SK-N-SH treated with all-trans-retinoic acid at 6 μM for 48 hours (cell line): ENCODE results near the gene CMTR1.

Experiments used
- ATAC-seq: fragments of 200-7000 bp; cut with Tn5 transposase; 3 replicates; pipeline ENCODE4 v1.9.1; 2020; ENCODE audit warnings: mild to moderate bottlenecking, moderate library complexity
- ARNTL ChIP-seq: fragments of 450-650 bp; formaldehyde crosslinking; IDR thresholded peaks from 2 replicates; pipeline ENCODE4 v1.5.0; 2020; ENCODE audit warnings: low read depth, mild to moderate bottlenecking, moderate library complexity, borderline replicate concordance
- BACH2 ChIP-seq: fragments of 250-450 bp; sonication (Bioruptor Pico); IDR thresholded peaks from 2 replicates; pipeline ENCODE4 v1.9.0; 2021; ENCODE audit warnings: mild to moderate bottlenecking, borderline replicate concordance
- CSDC2 ChIP-seq: fragments of 250-450 bp; sonication (Bioruptor Pico); IDR thresholded peaks from 2 replicates; pipeline ENCODE4 v1.5.0; 2020; ENCODE audit warnings: mild to moderate bottlenecking, moderate library complexity
- ESRRG ChIP-seq: fragments of 250-450 bp; sonication (Bioruptor Pico); IDR thresholded peaks from 2 replicates; pipeline ENCODE4 v1.6.1; 2021; ENCODE audit warnings: mild to moderate bottlenecking
- GLIS3 ChIP-seq: fragments of 250-450 bp; sonication (Bioruptor Pico); IDR thresholded peaks from 2 replicates; pipeline ENCODE4 v1.5.0; 2020; ENCODE audit warnings: mild to moderate bottlenecking, moderate library complexity
- ISL1 ChIP-seq: fragments of 250-450 bp; sonication (Bioruptor Pico); IDR thresholded peaks from 2 replicates; pipeline ENCODE4 v2.1.2; 2022; ENCODE audit warnings: mild to moderate bottlenecking, moderate library complexity
- PPARA ChIP-seq: fragments of 250-450 bp; sonication (Bioruptor Pico); IDR thresholded peaks from 2 replicates; pipeline ENCODE4 v1.5.0; 2020; ENCODE audit warnings: mild to moderate bottlenecking, borderline replicate concordance
- RARB ChIP-seq: fragments of 250-450 bp; sonication (Bioruptor Pico); IDR thresholded peaks from 2 replicates; pipeline ENCODE4 v1.8.0; 2021; ENCODE audit warnings: mild to moderate bottlenecking, moderate library complexity
- SNAI2 ChIP-seq: fragments of 250-450 bp; sonication (Bioruptor Pico); IDR thresholded peaks from 2 replicates; pipeline ENCODE4 v1.5.0; 2020; ENCODE audit warnings: mild to moderate bottlenecking, moderate library complexity
- TOX ChIP-seq: fragments of 250-450 bp; sonication (Bioruptor Pico); IDR thresholded peaks from 2 replicates; pipeline ENCODE4 v1.8.0; 2021; ENCODE audit warnings: mild to moderate bottlenecking, moderate library complexity, borderline replicate concordance
- ZC3H10 ChIP-seq: fragments of 250-450 bp; sonication (Bioruptor Pico); IDR thresholded peaks from 2 replicates; pipeline ENCODE4 v1.5.1; 2021; ENCODE audit warnings: mild to moderate bottlenecking, moderate library complexity
- ZFP3 ChIP-seq: fragments of 250-450 bp; sonication (Bioruptor Pico); IDR thresholded peaks from 2 replicates; pipeline ENCODE4 v1.5.0; 2020; ENCODE audit warnings: mild to moderate bottlenecking, moderate library complexity
- ZFP30 ChIP-seq: fragments of 450-650 bp; formaldehyde crosslinking; IDR thresholded peaks from 2 replicates; pipeline ENCODE4 v1.5.0; 2022; ENCODE audit warnings: mild to moderate bottlenecking, moderate library complexity
- ZNF565 ChIP-seq: fragments of 450-650 bp; formaldehyde crosslinking; conservative IDR thresholded peaks from 2 replicates; pipeline ENCODE4 v1.5.0; 2020; ENCODE audit warnings: low read depth, mild to moderate bottlenecking, moderate library complexity
- ZNF70 ChIP-seq: fragments of 450-650 bp; formaldehyde crosslinking; IDR thresholded peaks from 2 replicates; pipeline ENCODE4 v1.5.0; 2020; ENCODE audit warnings: mild to moderate bottlenecking, moderate library complexity
- ZNF8 ChIP-seq: fragments of 450-650 bp; formaldehyde crosslinking; IDR thresholded peaks from 2 replicates; pipeline ENCODE4 v1.5.0; 2020; ENCODE audit warnings: mild to moderate bottlenecking, moderate library complexity
- TF ChIP-seq, protein P1 (sequence below): fragments of 250-450 bp; sonication (Bioruptor Pico); IDR thresholded peaks from 2 replicates; pipeline ENCODE4 v1.8.0; 2021; ENCODE audit warnings: low read depth, mild to moderate bottlenecking, moderate library complexity, borderline replicate concordance
- TF ChIP-seq, protein P2 (sequence below): fragments of 250-450 bp; sonication (Bioruptor Pico); IDR thresholded peaks from 2 replicates; pipeline ENCODE4 v1.8.0; 2020; ENCODE audit warnings: mild to moderate bottlenecking, moderate library complexity, borderline replicate concordance
- TF ChIP-seq, protein P3 (sequence below): fragments of 250-450 bp; sonication (Bioruptor Pico); IDR thresholded peaks from 2 replicates; pipeline ENCODE4 v1.5.0; 2020; ENCODE audit warnings: mild to moderate bottlenecking, moderate library complexity
- TF ChIP-seq, protein P4 (sequence below): fragments of 250-450 bp; sonication (Bioruptor Pico); IDR thresholded peaks from 2 replicates; pipeline ENCODE4 v1.5.1; 2020; ENCODE audit warnings: low read depth, mild to moderate bottlenecking, moderate library complexity
- TF ChIP-seq, protein P5 (sequence below): fragments of 250-450 bp; sonication (Bioruptor Pico); IDR thresholded peaks from 2 replicates; pipeline ENCODE4 v1.5.1; 2021; ENCODE audit warnings: mild to moderate bottlenecking, moderate library complexity

CMTR1 gene

DNA sequence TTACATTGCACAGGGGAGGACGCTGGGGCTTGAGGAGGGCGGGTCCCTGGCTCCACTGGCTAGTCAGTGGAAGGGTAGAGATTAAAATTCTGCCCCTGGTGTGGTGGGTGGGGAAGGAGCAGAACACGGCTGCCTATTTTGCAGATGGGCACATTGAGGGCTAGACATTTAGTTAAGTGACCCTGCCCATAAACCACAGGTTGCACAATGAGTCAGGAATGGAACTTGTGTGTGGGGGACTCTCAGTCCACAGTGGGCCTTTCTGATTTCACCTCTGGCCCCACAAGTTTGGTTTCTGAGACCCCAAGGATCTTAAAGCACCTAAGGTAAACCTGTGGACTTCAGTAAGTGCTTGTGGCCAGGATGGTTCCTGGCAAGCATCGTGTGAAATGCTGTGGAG lies 88.7 kb downstream of the CMTR1 start:
- no peak for TF ChIP-seq SNAI2 (CRISPR knock-in tag)
- TF ChIP-seq, protein P1, sequence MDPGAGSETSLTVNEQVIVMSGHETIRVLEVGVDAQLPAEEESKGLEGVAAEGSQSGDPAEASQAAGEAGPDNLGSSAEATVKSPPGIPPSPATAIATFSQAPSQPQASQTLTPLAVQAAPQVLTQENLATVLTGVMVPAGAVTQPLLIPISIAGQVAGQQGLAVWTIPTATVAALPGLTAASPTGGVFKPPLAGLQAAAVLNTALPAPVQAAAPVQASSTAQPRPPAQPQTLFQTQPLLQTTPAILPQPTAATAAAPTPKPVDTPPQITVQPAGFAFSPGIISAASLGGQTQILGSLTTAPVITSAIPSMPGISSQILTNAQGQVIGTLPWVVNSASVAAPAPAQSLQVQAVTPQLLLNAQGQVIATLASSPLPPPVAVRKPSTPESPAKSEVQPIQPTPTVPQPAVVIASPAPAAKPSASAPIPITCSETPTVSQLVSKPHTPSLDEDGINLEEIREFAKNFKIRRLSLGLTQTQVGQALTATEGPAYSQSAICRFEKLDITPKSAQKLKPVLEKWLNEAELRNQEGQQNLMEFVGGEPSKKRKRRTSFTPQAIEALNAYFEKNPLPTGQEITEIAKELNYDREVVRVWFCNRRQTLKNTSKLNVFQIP (CRISPR knock-in tag): no peak
- TF ChIP-seq ZC3H10 (CRISPR knock-in tag): no peak
- no peak for TF ChIP-seq TOX (CRISPR knock-in tag)
- TF ChIP-seq, protein P2, sequence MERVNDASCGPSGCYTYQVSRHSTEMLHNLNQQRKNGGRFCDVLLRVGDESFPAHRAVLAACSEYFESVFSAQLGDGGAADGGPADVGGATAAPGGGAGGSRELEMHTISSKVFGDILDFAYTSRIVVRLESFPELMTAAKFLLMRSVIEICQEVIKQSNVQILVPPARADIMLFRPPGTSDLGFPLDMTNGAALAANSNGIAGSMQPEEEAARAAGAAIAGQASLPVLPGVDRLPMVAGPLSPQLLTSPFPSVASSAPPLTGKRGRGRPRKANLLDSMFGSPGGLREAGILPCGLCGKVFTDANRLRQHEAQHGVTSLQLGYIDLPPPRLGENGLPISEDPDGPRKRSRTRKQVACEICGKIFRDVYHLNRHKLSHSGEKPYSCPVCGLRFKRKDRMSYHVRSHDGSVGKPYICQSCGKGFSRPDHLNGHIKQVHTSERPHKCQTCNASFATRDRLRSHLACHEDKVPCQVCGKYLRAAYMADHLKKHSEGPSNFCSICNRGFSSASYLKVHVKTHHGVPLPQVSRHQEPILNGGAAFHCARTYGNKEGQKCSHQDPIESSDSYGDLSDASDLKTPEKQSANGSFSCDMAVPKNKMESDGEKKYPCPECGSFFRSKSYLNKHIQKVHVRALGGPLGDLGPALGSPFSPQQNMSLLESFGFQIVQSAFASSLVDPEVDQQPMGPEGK (CRISPR knock-in tag): no peak
- TF ChIP-seq ZFP3: no peak
- TF ChIP-seq, all 23 proteins: peak for 0
- no peak for ATAC-seq

DNA sequence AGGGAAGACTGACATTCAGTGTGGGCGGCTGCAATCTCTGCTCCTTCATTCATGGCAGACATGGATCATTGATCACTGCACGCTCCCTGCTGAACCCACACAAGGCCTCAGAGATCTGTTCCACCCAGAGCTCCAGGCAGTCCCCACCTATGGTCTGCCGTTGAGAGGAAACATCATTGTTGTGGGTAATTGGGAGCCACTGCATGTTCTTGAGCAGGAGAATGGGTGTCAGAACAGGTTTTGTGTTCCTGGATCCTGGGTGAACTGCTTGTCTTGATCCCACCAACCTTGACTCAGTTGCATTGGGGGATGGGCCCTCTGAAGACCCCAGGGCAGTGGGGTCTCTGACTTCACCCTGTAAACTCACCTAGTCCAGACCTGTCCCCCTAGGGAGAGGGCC lies 89.8 kb downstream of the CMTR1 start:
- no peak for ATAC-seq
- no peak for TF ChIP-seq ISL1 (CRISPR knock-in tag)
- no peak for TF ChIP-seq BACH2 (CRISPR knock-in tag)
- no peak for TF ChIP-seq SNAI2 (CRISPR knock-in tag)
- TF ChIP-seq ZNF565 (CRISPR knock-in tag): no peak
- TF ChIP-seq ZNF70 (CRISPR knock-in tag): no peak
- TF ChIP-seq TOX (CRISPR knock-in tag): no peak
- TF ChIP-seq, protein P3, sequence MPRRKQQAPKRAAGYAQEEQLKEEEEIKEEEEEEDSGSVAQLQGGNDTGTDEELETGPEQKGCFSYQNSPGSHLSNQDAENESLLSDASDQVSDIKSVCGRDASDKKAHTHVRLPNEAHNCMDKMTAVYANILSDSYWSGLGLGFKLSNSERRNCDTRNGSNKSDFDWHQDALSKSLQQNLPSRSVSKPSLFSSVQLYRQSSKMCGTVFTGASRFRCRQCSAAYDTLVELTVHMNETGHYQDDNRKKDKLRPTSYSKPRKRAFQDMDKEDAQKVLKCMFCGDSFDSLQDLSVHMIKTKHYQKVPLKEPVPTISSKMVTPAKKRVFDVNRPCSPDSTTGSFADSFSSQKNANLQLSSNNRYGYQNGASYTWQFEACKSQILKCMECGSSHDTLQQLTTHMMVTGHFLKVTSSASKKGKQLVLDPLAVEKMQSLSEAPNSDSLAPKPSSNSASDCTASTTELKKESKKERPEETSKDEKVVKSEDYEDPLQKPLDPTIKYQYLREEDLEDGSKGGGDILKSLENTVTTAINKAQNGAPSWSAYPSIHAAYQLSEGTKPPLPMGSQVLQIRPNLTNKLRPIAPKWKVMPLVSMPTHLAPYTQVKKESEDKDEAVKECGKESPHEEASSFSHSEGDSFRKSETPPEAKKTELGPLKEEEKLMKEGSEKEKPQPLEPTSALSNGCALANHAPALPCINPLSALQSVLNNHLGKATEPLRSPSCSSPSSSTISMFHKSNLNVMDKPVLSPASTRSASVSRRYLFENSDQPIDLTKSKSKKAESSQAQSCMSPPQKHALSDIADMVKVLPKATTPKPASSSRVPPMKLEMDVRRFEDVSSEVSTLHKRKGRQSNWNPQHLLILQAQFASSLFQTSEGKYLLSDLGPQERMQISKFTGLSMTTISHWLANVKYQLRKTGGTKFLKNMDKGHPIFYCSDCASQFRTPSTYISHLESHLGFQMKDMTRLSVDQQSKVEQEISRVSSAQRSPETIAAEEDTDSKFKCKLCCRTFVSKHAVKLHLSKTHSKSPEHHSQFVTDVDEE (CRISPR knock-in tag): no peak
- TF ChIP-seq, protein P4, sequence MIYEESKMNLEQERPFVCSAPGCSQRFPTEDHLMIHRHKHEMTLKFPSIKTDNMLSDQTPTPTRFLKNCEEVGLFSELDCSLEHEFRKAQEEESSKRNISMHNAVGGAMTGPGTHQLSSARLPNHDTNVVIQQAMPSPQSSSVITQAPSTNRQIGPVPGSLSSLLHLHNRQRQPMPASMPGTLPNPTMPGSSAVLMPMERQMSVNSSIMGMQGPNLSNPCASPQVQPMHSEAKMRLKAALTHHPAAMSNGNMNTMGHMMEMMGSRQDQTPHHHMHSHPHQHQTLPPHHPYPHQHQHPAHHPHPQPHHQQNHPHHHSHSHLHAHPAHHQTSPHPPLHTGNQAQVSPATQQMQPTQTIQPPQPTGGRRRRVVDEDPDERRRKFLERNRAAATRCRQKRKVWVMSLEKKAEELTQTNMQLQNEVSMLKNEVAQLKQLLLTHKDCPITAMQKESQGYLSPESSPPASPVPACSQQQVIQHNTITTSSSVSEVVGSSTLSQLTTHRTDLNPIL (CRISPR knock-in tag): no peak
- TF ChIP-seq ZNF8 (CRISPR knock-in tag): no peak
- no peak for TF ChIP-seq ESRRG (CRISPR knock-in tag)
- no peak for TF ChIP-seq CSDC2

DNA sequence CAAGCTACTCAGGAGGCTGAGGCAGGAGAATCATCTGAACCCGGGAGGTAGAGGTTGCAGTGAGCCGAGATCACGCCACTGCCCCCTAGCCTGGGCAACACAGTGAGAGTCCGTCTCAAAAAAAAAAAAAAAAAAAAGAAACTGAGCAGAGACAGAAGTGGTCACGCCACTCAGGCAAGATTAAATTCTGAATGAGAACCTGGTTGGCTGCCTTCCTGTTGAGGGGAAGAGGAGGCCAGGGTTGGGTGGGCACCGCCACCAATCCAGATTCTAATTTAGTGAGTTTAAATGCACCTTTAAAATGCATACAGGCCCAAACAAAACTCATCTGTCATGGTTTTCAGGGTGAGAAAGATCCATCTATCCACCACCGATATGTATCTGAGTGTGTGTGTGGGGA lies 90.4 kb downstream of the CMTR1 start:
- TF ChIP-seq ZNF8 (CRISPR knock-in tag) (no peak), ARNTL (CRISPR knock-in tag) (no peak)
- TF ChIP-seq, protein P1 (CRISPR knock-in tag): no peak

DNA sequence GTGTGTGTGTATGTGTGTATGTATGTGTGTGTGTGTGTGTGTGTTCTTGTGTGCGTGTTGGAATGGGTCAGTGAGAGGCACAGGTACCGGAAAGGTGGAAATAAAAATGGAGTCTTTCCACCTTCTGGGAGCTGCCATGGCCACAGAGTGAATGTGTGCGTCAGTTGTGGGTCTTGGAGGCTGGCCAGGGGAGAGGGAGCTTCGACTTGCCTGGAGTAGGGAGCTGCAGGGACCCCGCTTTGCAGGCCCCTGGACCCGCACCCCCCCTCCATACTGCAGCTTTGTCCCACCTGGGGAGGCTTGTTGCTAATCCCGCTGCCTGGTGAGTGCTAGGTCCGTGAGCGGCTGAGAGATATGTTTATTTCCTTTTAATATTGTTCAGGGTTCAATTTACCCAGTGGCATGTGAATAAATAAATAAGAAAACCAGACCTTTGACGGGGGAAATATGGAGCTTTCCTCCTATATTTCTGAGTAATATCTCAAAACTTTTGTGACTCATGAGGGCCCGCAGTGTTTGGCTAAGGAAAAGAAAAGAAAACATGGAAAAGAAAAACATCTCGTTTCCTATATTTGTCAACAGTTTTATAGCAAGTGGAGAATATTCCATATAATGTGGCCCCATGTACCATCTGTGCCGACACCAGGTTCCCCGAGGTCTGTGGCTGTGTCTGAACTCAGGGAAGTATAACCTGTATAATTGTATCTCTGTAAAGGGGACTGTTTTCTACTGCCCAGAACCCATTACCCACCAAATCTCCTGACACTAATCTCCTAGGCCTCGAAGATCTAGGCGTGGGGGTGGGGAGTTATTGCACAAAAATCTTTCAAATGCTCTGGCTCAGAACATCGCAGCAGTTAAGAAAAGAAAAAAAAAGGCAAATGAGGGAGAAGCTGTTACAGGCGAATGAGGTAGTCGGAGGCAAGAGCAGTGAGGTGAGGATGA lies 91.3 kb downstream of the CMTR1 start:
- ATAC-seq: no peak
- TF ChIP-seq GLIS3 (CRISPR knock-in tag): no peak
- TF ChIP-seq PPARA (CRISPR knock-in tag): no peak
- TF ChIP-seq, protein P4 (CRISPR knock-in tag): no peak
- no peak for TF ChIP-seq ZNF70 (CRISPR knock-in tag)
- no peak for TF ChIP-seq RARB (CRISPR knock-in tag)
- TF ChIP-seq, protein P5, sequence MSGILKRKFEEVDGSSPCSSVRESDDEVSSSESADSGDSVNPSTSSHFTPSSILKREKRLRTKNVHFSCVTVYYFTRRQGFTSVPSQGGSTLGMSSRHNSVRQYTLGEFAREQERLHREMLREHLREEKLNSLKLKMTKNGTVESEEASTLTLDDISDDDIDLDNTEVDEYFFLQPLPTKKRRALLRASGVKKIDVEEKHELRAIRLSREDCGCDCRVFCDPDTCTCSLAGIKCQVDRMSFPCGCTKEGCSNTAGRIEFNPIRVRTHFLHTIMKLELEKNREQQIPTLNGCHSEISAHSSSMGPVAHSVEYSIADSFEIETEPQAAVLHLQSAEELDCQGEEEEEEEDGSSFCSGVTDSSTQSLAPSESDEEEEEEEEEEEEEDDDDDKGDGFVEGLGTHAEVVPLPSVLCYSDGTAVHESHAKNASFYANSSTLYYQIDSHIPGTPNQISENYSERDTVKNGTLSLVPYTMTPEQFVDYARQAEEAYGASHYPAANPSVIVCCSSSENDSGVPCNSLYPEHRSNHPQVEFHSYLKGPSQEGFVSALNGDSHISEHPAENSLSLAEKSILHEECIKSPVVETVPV (CRISPR knock-in tag): no peak
- no peak for TF ChIP-seq ZFP30 (CRISPR knock-in tag)
- no peak for TF ChIP-seq ISL1 (CRISPR knock-in tag)
- TF ChIP-seq ARNTL (CRISPR knock-in tag): no peak
- no peak for TF ChIP-seq ZC3H10 (CRISPR knock-in tag)

More for the DNA sequence above, 90.4 kb downstream of the CMTR1 start:
- no peak for ATAC-seq
